Tibial artery (tissue), 4 donors: ENCODE measurements around the gene ACKR3.

Source experiments
- DNase-seq, 2 donors: peaks; one replicate each; pipeline ENCODE4 v3.0.0-alpha.2; 2019
- H3K27ac ChIP-seq, 2 donors: fragments of 200-600 bp; sonication (generic) in 1 of 2; 1 replicate in 1 of 2; 2 replicates in 1 of 2; pipeline ENCODE4 v1.5.1; 2018 to 2019; ENCODE audit warnings: mild to moderate bottlenecking in 1 of 2
- H3K27me3 ChIP-seq, 2 donors: fragments of 200-600 bp; sonication (generic) in 1 of 2; one replicate each; pipeline versions ENCODE4 v1.5.1 to v1.6.0; 2016 to 2019
- H3K36me3 ChIP-seq, 3 donors: fragments of 200-600 bp; sonication (generic) in 2 of 3; one replicate each; pipeline ENCODE4 v1.5.1; 2016 to 2019; ENCODE audit warnings: mild to moderate bottlenecking in 2 of 3
- H3K4me1 ChIP-seq, 4 donors: fragments of 200-600 bp; sonication (generic) in 2 of 4; 1 replicate in 3 of 4; 2 replicates in 1 of 4; pipeline ENCODE4 v1.5.1; 2016 to 2019
- H3K4me3 ChIP-seq, 2 donors: fragments of 200-600 bp; sonication (generic) in 1 of 2; 1 replicate in 1 of 2; 2 replicates in 1 of 2; pipeline ENCODE4 v1.5.1; 2018 to 2019; ENCODE audit warnings: mild to moderate bottlenecking in 2 of 2
- H3K9me3 ChIP-seq, 3 donors: fragments of 200-600 bp; sonication (generic) in 1 of 3; one replicate each; pipeline ENCODE4 v1.5.1; 2016 to 2019
- intact Hi-C: fragments of 100-400 bp; cut with DNase I; formaldehyde crosslinking; loops from one replicate; pipeline ENCODE4 v1.15.0; 2023; ENCODE audit warnings: low total_unique reads
- TF ChIP-seq, protein P1 (sequence below), 2 experiments: fragments of 200-600 bp in 1 of 2; fragments of 450-650 bp in 1 of 2; IDR thresholded peaks; one replicate each; pipeline ENCODE4 v1.5.1; 2017 to 2019; ENCODE audit warnings: antibody characterized with exemption in 2 of 2, mild to moderate bottlenecking in 1 of 2, moderate library complexity in 1 of 2

Gene ACKR3

DNA sequence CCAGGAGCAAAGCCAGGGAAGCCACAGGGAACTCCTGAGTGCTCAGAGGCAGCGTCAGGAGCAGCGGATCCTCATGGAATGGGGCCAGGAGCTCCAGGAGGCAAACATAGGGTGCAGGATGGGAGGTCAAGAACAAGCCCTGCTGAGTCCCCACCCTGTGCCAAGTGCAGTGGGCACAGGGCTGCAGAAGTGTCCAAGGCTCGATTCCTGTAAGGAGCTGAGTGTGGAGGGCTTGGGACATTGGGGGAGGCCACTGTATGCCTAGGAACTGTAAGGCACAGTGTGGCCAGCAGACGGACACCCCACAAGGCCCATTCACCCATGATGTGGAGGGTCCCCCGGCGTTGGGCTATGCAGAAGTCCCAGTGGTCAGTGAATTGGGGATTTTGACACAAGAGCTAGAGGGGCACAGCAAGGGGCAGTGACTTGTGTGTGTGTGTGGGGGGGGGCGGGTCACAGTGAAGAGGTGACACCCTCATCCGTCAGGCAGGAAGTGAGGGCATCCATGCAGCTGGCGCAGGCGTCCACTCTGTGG lies 55.6 kb downstream of the ACKR3 start:
- H3K9me3 ChIP-seq = no peaks in the 10 kb centered on the region
- no peak overlapping the region for H3K4me3 ChIP-seq
- peak in 1 of 2 donors; percentile 53 for DNase-seq
- peaks cover 0 to 3% (median 0%) of the 10 kb centered on the region in 4 donors for H3K4me1 ChIP-seq
- TF ChIP-seq, protein P1, sequence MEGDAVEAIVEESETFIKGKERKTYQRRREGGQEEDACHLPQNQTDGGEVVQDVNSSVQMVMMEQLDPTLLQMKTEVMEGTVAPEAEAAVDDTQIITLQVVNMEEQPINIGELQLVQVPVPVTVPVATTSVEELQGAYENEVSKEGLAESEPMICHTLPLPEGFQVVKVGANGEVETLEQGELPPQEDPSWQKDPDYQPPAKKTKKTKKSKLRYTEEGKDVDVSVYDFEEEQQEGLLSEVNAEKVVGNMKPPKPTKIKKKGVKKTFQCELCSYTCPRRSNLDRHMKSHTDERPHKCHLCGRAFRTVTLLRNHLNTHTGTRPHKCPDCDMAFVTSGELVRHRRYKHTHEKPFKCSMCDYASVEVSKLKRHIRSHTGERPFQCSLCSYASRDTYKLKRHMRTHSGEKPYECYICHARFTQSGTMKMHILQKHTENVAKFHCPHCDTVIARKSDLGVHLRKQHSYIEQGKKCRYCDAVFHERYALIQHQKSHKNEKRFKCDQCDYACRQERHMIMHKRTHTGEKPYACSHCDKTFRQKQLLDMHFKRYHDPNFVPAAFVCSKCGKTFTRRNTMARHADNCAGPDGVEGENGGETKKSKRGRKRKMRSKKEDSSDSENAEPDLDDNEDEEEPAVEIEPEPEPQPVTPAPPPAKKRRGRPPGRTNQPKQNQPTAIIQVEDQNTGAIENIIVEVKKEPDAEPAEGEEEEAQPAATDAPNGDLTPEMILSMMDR (IDR thresholded peaks at IDR 0.05) = no peak
- H3K27me3 ChIP-seq = no peaks in the 10 kb centered on the region
- intact Hi-C loops = no loop called here
- H3K36me3 ChIP-seq = no peaks in the 10 kb centered on the region
- H3K27ac ChIP-seq = no peak overlapping the region

DNA sequence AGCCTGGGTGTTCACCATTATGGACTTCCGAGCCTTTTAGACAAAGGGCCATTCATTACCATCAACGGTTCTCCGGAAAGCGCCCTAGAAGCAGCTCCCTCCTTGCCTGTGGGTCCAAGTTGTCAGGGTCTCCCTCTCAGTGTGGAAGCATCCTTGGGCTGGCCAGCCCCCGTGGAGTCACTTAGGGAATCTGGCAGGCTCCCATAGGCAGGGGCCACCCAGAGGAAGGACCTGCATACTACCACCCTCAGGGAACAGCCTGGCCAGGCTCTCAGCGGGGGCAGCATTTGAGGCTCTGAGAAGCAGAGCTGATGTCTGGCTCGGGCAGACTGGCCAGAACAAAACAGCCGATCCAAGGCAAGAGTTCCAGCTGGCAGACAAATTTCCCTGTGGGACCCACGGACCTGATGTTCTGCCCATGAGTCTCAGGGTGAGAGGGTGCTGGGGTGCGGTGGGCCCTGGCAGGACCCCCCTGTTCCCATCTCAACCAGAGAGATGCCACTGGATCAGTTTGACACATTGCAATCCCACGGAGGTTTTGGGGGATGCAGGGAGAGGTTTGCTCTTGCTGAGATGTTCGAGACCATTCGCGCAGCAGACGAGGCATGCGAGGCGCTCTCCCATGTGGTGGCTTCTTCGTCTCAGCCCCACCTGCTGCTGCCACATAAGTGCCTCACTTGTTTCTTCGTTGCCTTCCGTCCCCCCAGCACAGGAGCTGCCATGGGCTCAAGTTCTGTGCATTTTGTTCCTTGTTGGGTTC lies 56.9 kb downstream of the ACKR3 start:
- Histone ChIP-seq H3K9me3 (no peaks in the 10 kb centered on the region), H3K27ac (no peak overlapping the region), H3K4me3 (no peak overlapping the region), H3K27me3 (no peaks in the 10 kb centered on the region), H3K36me3 (no peaks in the 10 kb centered on the region), H3K4me1 (peaks cover 0 to 13% (median 2%) of the 10 kb centered on the region in 4 donors)
- intact Hi-C loops = no loop called here
- TF ChIP-seq, protein P1 (IDR thresholded peaks at IDR 0.05) = no peak
- peak in 1 of 2 donors; percentile 59 for DNase-seq

DNA sequence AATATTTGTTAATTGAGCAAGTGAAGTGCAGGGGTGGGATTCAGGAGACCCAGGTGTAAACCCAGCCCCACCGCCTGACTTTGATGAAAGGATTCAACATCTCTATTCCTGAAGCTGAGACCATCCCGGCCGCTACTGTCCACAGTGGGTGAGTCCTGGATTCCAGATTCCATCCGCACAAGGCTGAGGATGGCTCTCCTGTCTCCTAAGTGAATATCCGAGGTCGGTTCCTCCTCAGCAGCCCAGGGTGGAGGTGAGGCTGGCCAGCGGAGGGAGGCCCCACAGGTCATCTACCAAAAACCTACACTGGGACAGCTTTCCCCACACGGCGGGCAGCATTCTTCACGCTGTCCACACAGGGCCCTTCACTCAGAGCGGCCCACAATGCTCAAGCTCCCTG lies 57.6 kb downstream of the ACKR3 start:
- Histone ChIP-seq H3K4me3 (no peak overlapping the region), H3K9me3 (no peaks in the 10 kb centered on the region), H3K27ac (no peak overlapping the region), H3K27me3 (no peaks in the 10 kb centered on the region), H3K36me3 (no peaks in the 10 kb centered on the region), H3K4me1 (peaks cover 0 to 16% (median 2%) of the 10 kb centered on the region in 4 donors)
- DNase-seq = peak in 1 of 2 donors; percentile 57
- TF ChIP-seq, protein P1 (IDR thresholded peaks at IDR 0.05) = no peak
- intact Hi-C loops = no loop called here

- peak in 1 of 2 donors; percentile 39 for DNase-seq
Measured at GRCh38 chr2:236627841-236628240, 58.2 kb downstream of the ACKR3 start.

DNA sequence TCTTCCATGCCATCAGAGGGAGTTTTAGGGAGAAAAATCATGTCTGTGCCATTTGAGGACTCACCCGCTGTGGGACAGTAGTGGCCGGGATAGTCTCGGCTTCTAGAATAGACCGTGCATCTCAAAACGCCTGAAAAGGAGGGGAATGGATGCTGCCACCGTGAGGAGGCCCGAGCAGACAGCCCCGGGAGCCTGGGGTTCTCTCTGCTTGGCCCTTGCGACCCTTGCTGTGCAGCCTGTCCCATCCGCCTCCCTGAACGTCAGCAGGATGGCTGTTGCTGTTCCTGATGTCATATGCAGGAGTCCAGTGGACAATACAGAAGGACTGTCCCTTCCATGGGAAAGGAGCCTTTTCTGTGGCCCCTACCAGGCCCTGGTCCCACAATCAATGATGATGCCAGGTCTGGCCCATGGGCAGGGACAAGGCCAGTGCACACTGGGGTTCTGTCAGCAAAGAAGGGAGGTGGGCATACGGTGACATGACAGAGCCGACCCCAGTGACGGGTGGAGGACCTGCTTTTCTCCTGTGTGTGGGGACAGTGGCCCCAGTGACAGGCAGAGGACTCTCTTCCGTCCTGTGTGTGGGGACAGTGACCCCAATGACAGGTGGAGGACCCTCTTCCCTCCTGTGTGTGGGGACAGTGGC lies 58.8 kb downstream of the ACKR3 start:
- TF ChIP-seq, protein P1 (IDR thresholded peaks at IDR 0.05) = no peak
- no peak overlapping the region for H3K27ac ChIP-seq
- H3K4me3 ChIP-seq = no peak overlapping the region
- peak in 1 of 2 donors; percentile 51 for DNase-seq
- no peaks in the 10 kb centered on the region for H3K27me3 ChIP-seq
- H3K9me3 ChIP-seq = no peaks in the 10 kb centered on the region
- peaks cover 0 to 16% (median 2%) of the 10 kb centered on the region in 4 donors for H3K4me1 ChIP-seq
- intact Hi-C loops = no loop called here
- H3K36me3 ChIP-seq = no peaks in the 10 kb centered on the region

More at GRCh38 chr2:236627841-236628240, 58.2 kb downstream of the ACKR3 start:
- Histone ChIP-seq H3K27ac (no peak overlapping the region), H3K4me3 (no peak overlapping the region), H3K9me3 (no peaks in the 10 kb centered on the region), H3K27me3 (no peaks in the 10 kb centered on the region), H3K36me3 (no peaks in the 10 kb centered on the region), H3K4me1 (peaks cover 0 to 16% (median 2%) of the 10 kb centered on the region in 4 donors)
- intact Hi-C loops = no loop called here
- TF ChIP-seq, protein P1 (IDR thresholded peaks at IDR 0.05) = no peak
